Brain pericyte (primary cell): ENCODE measurements around the gene POLR2A.
"Not testable (repeated sequence)": the region's sequence is repeated elsewhere in the genome, so short reads cannot be mapped to it uniquely, and the experiment has no call there.

Experiments used
- DNase-seq: peaks from one replicate; pipeline ENCODE4 v3.0.0-alpha.2; 2012; ENCODE audit warnings: low read depth, low spot score

The POLR2A gene

GRCh38 chr17:7478276-7479212 lies 5.6 kb upstream of the POLR2A start:
- no peak for DNase-seq

GRCh38 chr17:7479213-7480088 lies 4.7 kb upstream of the POLR2A start, which contains the start of gene ZBTB4:
TSS of gene ZBTB4 (minus strand) at chr17:7479631. CDS start at chr17:7466801, 12,830 bp downstream.
- DNase-seq = no peak

- DNase-seq = no peak
These were observed 4.1 kb upstream of the POLR2A start for GRCh38 chr17:7480089-7480384.

GRCh38 chr17:7481275-7481674 lies 2.9 kb upstream of the POLR2A start, which contains the start of gene SLC35G6:
TSS of gene SLC35G6 (plus strand) at chr17:7481446. CDS start at chr17:7481517, 71 bp downstream.
- not testable (repeated sequence) for DNase-seq

- DNase-seq = not testable (repeated sequence)
These were observed 2.1 kb upstream of the POLR2A start for GRCh38 chr17:7481842-7482741.

GRCh38 chr17:7482742-7483088 lies 1.5 kb upstream of the POLR2A start:
- not testable (repeated sequence) for DNase-seq

GRCh38 chr17:7483255-7484066 lies 705 bp upstream of the POLR2A start:
- peak; percentile 77 for DNase-seq

- DNase-seq = no peak
These were observed 782 bp downstream of the POLR2A start for GRCh38 chr17:7484919-7485377.

GRCh38 chr17:7486181-7486580 lies 2.0 kb downstream of the POLR2A start:
- no peak for DNase-seq

GRCh38 chr17:7490144-7490543 lies 6.0 kb downstream of the POLR2A start:
- DNase-seq = no peak

GRCh38 chr17:7491583-7491982 lies 7.4 kb downstream of the POLR2A start:
- DNase-seq = no peak

- no peak for DNase-seq
These were observed 9.8 kb downstream of the POLR2A start for GRCh38 chr17:7493941-7494340.

- no peak for DNase-seq
These were observed 11.8 kb downstream of the POLR2A start for GRCh38 chr17:7495906-7496434.

- DNase-seq = no peak
These were observed 12.5 kb downstream of the POLR2A start for GRCh38 chr17:7496470-7497183.

- DNase-seq = no peak
These were observed 13.1 kb downstream of the POLR2A start for GRCh38 chr17:7497228-7497627.

GRCh38 chr17:7497636-7498035 lies 13.5 kb downstream of the POLR2A start:
- DNase-seq = no peak

GRCh38 chr17:7499161-7499560 lies 15.0 kb downstream of the POLR2A start:
- no peak for DNase-seq

- no peak for DNase-seq
These were observed 17.6 kb downstream of the POLR2A start for GRCh38 chr17:7501729-7502128.

GRCh38 chr17:7502171-7502847 lies 18.1 kb downstream of the POLR2A start:
- no peak for DNase-seq
